ENCODE data around the gene DDX55. TPM values are rescaled to one million over a fixed set of nuclear protein-coding genes. Genes with fewer than 3 reads are reported as not detected.

The DDX55 gene
- total and polyA plus RNA-seq, 12 donors: 3.2 to 14.0 (median 5.3) TPM

- Histone ChIP-seq H3K27ac (no peak overlapping the region), H3K4me1 (peaks cover 0 to 12% (median 7%) of the 10 kb centered on the region in 9 donors), H3K4me3 (no peak overlapping the region), H3K9me3 (no peaks in the 10 kb centered on the region), H3K27me3 (no peaks in the 10 kb centered on the region), H3K36me3 (peaks cover 0 to 91% (median 14%) of the 10 kb centered on the region in 9 donors)
- ATAC-seq: no peak
- no peak for DNase-seq
- no peak for TF ChIP-seq CTCF (IDR thresholded peaks at IDR 0.05)
- WGBS, 2 donors: 91 to 98% methylated on average over 4 of the region's 4 CpGs
- intact Hi-C loops (cut with DNase I): no loop called here
Measured at GRCh38 chr12:123654129-123654701, 52.3 kb downstream of the DDX55 start.

- intact Hi-C loops (cut with DNase I): no loop called here
- peaks cover 0 to 91% (median 23%) of the 10 kb centered on the region in 9 donors for H3K36me3 ChIP-seq
- WGBS, 2 donors: 53 to 62% methylated on average over 5 of the region's 5 CpGs
Measured at GRCh38 chr12:123655420-123655819, 53.5 kb downstream of the DDX55 start.

GRCh38 chr12:123656392-123656791, 54.5 kb downstream of the DDX55 start:
- intact Hi-C loops (cut with DNase I): no loop called here
- H3K4me3 ChIP-seq: no peak overlapping the region
- no peak for DNase-seq
- TF ChIP-seq CTCF (IDR thresholded peaks at IDR 0.05): no peak
- H3K36me3 ChIP-seq: peaks cover 0 to 91% (median 17%) of the 10 kb centered on the region in 9 donors
- ATAC-seq: peak in 2 of 8 donors; percentile 37 to 38
- WGBS, 2 donors: 46 to 64% methylated on average over 4 of the region's 4 CpGs
- no peaks in the 10 kb centered on the region for H3K9me3 ChIP-seq
- peaks cover 0 to 15% (median 8%) of the 10 kb centered on the region in 9 donors for H3K4me1 ChIP-seq
- H3K27me3 ChIP-seq: no peaks in the 10 kb centered on the region
- H3K27ac ChIP-seq: no peak overlapping the region

More at GRCh38 chr12:123655420-123655819, 53.5 kb downstream of the DDX55 start:
- TF ChIP-seq CTCF (IDR thresholded peaks at IDR 0.05): no peak
- H3K4me1 ChIP-seq: peaks cover 0 to 13% (median 8%) of the 10 kb centered on the region in 9 donors
- no peaks in the 10 kb centered on the region for H3K9me3 ChIP-seq
- no peaks in the 10 kb centered on the region for H3K27me3 ChIP-seq
- DNase-seq (peak; percentile 34 to 59), ATAC-seq (peak in 7 of 8 donors; percentile 42 to 95 (median 92))
- no peak overlapping the region for H3K4me3 ChIP-seq
- H3K27ac ChIP-seq: peak overlapping the region in 2 of 10 donors; percentile 11 to 14

- WGBS, 2 donors: 92 to 93% methylated on average over 9 of the region's 9 CpGs
- Histone ChIP-seq H3K27ac (no peak overlapping the region), H3K27me3 (no peaks in the 10 kb centered on the region), H3K36me3 (peaks cover 0 to 89% (median 9%) of the 10 kb centered on the region in 9 donors), H3K9me3 (no peaks in the 10 kb centered on the region), H3K4me3 (no peak overlapping the region), H3K4me1 (peaks cover 0 to 15% (median 8%) of the 10 kb centered on the region in 9 donors)
- intact Hi-C loops (cut with DNase I): no loop called here
- no peak for TF ChIP-seq CTCF (IDR thresholded peaks at IDR 0.05)
- ATAC-seq: no peak
- DNase-seq: no peak
Measured at GRCh38 chr12:123657211-123657610, 55.3 kb downstream of the DDX55 start.

Data from heart right ventricle (tissue), 16 donors.